Measurements from ENCODE around the gene STXBP6.
"Not testable (repeated sequence)": the region's sequence is repeated elsewhere in the genome, so short reads cannot be mapped to it uniquely, and the experiment has no call there.

GRCh38 chr14:24773564-24773963, 276.4 kb downstream of the STXBP6 start:
- TF ChIP-seq CTCF, POLR2A (IDR thresholded peaks at IDR 0.05): not testable (repeated sequence)
